ENCODE results near the gene VEGFA.

VEGFA gene

DNA sequence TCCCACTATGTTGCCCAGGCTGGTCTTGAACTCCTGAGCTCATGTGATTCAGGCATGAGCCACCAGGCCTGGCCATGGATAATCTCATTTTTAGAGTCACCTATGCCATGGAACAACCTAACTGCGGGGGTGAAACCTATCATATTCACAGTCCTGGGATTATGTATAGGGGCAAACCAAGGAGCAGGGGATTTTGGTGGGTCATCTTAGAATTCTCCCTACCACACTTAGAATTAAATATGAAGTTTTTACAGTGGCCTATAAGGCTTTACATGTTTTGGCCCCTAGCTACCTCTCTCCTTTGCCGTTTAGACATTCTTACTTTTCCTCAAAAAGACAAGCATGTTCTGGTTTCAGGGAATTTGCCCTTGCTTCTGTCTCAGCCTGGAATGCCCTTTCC is 20.6 kb upstream of the VEGFA start:
- peak in 1 of 42 donors; percentile 2 for DNase-seq
- intact Hi-C loops (cut with DNase I), result no loop called here

DNA sequence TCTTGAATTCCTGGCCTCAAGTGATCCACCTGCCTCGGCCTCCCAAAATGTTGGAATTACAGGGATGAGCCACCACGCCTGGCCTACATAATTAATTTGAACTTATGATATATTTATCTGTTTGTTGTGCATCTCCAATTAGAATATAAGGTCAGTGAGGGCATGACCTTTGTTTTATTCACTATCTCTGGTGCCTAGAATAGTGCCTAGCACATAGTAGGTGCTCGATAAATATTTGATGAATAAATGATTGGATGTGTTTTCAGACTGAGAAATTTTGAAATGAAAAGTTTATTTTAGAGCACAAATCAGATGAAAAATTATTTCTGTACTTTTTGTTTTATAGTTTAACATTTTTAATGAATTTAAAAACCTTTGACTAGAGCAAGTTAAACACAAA is 19.4 kb upstream of the VEGFA start:
- intact Hi-C loops (cut with DNase I), result no loop called here
- no peak for DNase-seq

DNA sequence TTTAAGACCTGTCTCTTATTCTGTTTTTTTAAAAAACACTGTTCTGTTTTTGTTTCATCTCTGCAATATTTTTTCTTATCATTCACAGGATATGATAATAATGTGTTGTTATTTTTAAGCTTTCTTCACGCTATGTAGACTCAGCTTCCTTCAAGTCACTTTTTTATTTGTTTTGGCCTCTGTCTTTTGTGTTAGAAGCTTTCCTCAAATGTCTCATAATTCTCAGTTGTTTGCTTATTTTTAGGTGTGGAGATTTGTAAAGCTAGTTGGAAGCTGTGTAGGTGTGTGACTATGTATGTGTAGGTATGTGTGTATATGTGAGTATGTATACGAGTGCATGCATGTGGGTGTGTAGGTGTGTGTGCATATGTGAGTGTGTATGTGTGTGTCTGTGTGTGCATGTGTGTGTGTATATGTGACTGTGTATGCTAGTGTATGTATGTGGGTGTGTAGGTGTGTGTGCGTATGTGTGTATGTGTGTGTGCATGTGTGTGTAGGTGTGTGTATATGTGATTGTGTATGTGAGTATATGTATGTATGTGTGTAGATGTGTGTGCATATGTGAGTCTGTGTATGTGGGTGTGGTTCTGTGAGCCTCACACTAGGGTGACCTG is 16.3 kb upstream of the VEGFA start:
- DNase-seq, result no peak

DNA sequence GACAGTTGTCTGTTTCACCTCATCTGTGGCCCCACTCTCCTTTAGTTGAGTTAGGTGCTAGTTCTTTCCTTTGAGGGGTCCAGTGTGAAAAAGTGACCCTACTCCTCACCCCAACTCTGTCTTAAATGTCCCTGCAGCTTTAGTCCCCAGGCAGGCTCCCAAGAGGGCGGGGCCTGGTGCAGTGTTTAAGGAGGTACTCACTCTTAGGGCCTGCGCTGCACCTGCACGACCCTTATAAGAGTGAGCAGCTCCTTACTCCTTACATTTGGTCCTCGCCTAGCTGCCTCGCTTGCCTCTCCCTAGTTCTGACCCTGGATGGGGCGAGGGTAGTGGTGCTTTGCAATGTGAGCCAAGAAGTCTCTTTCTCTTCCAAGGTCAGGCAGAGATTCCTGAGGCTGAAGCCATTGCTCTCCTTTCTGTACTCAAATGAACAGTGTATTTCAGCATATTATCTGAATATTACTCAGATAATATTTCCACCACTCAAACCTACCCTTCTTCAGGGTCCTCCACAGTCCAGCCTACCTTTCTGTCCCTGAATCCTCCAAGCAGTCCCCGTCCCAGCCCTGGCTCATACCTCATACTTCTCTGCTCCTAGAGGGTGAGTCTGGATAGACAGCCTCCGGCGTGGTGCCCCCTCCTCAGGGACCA is 11.9 kb upstream of the VEGFA start:
- intact Hi-C loops (cut with DNase I), result no loop called here
- no peak for DNase-seq

More for the DNA sequence above, 16.3 kb upstream of the VEGFA start:
- intact Hi-C loops (cut with DNase I), result no loop called here

DNA sequence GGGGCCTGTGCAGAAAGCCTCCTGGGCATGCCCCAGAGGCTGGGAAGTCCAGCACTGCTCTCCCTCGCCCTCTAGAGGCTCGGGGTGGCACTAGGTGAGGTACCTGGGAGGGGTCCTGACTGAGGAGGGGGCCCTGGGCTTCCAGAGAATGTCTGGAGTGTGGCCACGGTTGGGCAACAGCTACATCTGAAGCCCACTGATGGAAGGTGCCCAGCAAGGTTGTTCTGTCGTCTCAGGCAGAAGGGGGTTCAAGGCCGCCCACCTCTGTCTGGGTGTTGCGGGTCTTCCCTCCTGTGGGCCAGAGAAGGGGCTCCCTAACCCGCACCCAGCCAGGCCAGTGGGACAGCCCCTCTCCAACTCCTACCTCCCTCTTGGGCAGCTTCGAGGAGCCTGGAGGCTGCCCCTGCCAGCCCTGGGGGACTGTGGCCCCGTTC is 11.4 kb upstream of the VEGFA start:
- intact Hi-C loops (cut with DNase I), result no loop called here
- peak in 4 of 42 donors; percentile 24 to 35 (median 26) for DNase-seq

GRCh38 chr6:43759136-43759906 is 10.7 kb upstream of the VEGFA start:
- DNase-seq, result no peak
- intact Hi-C loops (cut with DNase I), result no loop called here

GRCh38 chr6:43759907-43760206 is 10.2 kb upstream of the VEGFA start:
- DNase-seq, result no peak
- intact Hi-C loops (cut with DNase I), result no loop called here

DNA sequence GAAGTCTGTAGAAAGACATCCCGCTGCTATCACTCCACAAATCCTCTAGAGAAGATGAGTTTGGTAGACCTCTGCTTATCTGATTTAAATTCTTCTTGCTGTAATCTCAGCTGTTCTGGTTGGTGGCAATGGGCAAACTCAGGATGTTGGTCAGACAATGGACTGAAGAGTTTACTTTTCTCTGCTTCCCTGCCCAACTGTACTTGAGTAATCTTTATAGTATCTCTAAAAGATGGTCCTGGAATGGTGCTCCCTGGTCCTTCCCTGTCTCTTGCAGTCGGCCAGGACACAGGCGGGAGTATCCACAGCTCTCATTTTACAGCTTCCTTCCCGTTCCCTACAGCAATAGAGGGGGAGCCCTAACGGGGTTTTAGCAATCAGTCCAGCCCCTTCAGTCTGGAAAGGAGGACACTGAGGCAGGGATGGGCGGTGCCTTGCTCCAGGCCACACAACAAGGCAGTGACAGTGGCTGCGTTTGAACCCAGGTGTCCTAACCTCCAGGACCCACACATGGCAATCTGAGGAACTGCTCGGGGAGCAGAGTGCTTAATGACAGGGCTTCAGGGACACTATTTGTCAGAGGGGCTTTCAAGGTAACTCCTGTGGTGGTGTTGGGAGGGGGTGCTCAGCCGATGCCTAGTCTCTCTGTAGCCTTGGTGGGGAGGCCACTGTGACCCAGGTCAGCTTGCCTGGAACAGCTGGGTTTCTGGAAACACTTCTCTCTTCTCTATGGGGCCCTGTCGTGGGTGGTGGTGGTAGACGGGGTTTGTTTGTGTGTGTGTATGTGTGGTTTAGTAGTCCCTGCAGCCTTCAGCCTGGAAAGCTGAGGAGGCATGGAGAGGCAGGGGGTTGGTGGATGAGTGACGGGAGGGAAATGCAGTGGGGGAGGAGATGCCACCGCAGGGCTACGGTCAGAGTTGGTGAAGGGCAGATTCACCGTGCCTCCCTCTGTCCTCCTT is 9.5 kb upstream of the VEGFA start:
- no peak for DNase-seq
- intact Hi-C loops (cut with DNase I), result no loop called here

DNA sequence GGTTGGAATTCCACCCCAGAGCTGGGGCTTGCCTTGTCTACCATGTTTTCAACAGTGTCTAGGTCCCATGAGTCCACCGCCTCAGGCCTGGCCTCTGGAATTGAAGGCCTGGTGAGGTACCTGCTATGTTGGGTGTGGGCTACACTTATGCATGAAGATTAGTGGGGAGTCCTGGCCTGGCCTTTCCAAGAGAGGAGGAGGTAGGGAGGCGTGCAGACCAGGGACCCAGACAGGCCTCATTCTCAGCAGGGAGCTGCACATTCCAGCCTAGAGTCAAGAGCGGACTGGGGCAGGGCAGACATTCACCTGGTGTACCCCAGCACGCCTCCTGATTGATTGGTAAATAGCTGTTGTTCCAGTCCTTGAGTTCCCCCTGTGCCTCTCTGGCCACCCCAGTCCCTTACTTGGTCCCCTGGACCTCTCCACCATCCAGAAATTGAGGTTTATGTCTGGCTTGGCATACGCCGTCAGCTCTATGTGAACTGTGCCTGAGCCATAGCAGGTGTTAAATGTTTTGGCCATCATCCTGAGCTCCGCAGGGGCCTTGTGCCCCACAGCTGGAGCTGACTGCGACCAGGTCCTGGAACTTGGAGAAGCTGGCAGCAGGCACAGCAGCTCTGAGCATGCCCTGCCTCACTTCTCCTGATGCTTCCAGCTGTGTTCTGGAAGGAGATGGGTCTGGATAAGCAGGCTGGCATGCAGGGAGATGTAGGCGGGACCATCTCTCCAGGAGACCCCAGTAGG is 8.2 kb upstream of the VEGFA start:
- intact Hi-C loops (cut with DNase I), result no loop called here
- no peak for DNase-seq

DNA sequence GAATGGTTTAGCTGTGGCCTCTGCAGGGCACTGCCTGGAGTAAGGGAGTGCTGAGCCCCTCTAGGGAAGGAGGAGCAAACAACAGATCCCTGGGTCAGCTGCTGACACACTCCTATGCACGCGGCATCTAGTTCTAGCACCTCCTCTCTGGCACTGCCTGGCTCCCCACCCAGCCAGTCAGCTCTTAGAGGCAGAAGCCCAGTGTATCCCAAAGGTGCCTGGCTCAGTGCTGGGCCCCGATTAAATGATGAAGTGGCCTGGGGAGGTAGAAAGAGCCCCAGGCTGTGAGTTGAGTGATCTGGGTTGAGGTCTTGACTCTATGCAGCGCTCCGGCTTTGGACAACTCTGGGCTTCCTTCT is 7.6 kb upstream of the VEGFA start:
- DNase-seq, result no peak
- intact Hi-C loops (cut with DNase I), result no loop called here

DNA sequence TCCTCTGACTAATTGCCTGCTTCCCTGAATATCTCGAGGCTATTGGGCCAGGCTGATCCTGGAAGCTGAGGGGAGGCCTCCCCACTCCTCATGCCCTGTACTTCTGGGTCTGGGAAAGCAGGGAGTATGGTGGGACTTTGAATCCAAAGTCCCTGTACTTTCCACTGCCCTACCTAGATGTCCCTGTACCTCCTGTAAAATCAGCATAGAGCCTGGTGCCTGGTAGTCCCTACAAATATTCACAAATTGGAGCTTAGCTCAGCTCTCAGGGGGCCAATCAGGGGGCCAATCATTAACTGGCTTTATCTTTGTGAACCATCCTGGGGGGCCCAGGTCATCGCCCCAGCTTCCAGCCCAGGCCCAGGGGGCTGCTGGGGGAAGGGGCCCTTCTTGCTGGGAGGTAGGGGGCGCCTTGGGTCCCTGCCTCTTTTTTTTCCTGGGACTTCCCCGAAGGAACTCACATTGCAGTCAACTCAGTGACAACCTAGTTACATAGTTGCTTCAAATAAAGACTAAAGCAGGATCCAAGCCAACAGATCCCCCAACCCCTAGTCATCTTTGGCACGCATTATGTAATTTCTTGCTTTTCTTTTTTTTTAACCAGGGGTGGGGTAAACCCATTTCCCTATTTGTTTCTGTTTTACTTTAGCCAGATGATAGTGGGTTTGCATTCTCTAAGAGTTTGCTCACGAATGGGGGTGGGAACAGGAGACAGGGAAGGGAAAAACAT is 6.9 kb upstream of the VEGFA start:
- intact Hi-C loops (cut with DNase I), result no loop called here
- no peak for DNase-seq

- no peak for DNase-seq
- intact Hi-C loops (cut with DNase I), result no loop called here
Observed at GRCh38 chr6:43763812-43764522, 6.0 kb upstream of the VEGFA start.

- intact Hi-C loops (cut with DNase I), result loop anchor here (5.0 kb wide), 1 partner anchor 97 kb away; no protein-coding TSS in a partner anchor
- no peak for DNase-seq
Observed at GRCh38 chr6:43764772-43765171, 5.2 kb upstream of the VEGFA start.

DNA sequence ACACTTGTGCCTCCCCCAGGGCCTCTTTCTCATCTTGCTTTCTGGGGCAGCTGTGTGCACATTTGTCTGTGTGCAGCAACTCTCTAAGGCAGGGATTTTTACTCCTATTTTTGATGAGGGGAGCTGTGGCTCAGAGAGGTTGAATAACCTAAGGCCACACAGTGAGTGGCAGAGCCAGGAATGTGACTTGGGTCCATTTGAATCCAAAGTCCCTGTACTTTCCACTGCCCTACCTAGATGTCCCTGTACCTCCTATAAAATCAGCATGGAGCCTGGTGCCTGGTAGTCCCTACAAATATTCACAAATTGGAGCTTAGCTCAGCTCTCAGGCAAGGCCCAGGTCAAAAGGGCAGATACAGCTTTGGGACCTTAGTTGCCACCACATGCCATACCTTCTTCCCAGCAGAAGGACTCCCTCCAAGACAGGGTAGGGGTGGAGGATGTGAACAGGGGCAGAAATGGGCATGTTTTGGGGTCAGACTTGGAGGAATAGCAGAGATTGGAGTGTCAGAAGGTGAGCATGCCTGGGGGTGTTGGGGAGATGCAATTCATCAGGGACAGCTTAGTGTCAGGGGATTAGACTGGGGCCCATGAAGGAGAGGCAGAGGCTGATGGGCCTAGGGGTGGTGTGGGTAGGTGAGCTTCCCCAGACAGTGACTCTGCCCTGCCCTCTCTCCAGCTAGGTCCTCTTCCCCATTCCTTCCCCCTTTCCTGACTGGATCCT is 4.1 kb upstream of the VEGFA start:
- intact Hi-C loops (cut with DNase I), result loop anchor here (5.0 kb wide), 1 partner anchor 99 kb away; no protein-coding TSS in a partner anchor
- DNase-seq, result no peak

GRCh38 chr6:43766500-43766853 is 3.5 kb upstream of the VEGFA start:
- intact Hi-C loops (cut with DNase I), result loop anchor here (5.0 kb wide), 1 partner anchor 99 kb away; no protein-coding TSS in a partner anchor

DNA sequence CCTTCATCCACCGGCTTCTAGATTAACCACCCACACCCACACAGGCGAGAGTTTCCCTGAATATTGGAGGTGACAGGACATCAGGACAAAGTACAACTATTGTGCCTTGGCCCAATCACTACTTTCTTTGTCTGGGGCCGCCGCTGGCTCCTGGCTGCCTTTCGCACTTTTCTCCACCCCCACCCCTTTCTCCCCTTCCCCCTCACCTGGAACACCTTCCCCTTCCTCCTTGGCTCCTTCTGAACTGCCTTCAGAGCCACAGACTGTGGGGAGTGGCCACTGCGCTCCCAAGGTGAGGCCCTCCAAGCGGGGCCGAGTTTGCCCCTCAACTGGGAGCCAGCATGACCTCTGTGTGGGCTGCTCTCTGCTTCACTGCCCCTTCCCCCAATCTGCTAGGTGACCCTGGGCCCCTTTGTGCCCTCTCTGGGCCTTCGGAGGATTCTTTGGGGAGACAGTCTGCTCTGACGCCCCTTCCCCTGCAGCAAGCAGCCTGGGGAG is 3.0 kb upstream of the VEGFA start:
- DNase-seq, result no peak
- intact Hi-C loops (cut with DNase I), result loop anchor here (5.0 kb wide), 1 partner anchor 100 kb away; no protein-coding TSS in a partner anchor

More at GRCh38 chr6:43766500-43766853, 3.5 kb upstream of the VEGFA start:
- no peak for DNase-seq

All from head of caudate nucleus (tissue), 42 donors.